PC-3 (cell line): ENCODE measurements around the gene SPG7.

Source experiments
- CTCF ChIP-seq: fragments of 300-600 bp; sonication (generic); conservative IDR thresholded peaks from 2 replicates; pipeline ENCODE4 v1.5.1; 2017; ENCODE audit warnings: antibody characterized with exemption, low read depth, mild to moderate bottlenecking, low read length
- EZH2 ChIP-seq: fragments of 300-600 bp; sonication (generic); IDR thresholded peaks from one replicate; pipeline ENCODE4 v1.6.1; 2017; ENCODE audit warnings: antibody characterized with exemption, mild to moderate bottlenecking, low read length; ENCODE audit not compliant: unreplicated experiment
- EZH2phosphoT487 ChIP-seq: fragments of 300-600 bp; sonication (generic); IDR thresholded peaks from 2 replicates; pipeline ENCODE4 v1.6.1; 2018; ENCODE audit warnings: mild to moderate bottlenecking, antibody characterized with exemption, low read length, borderline replicate concordance

GRCh38 chr16:89485701-89486246 is 22.4 kb upstream of the SPG7 start:
- TF ChIP-seq EZH2phosphoT487 (no peak), CTCF (no peak), EZH2 (no peak)
